Brain pericyte (primary cell): Measurements from ENCODE around the gene ATG101.

Experiments used
- DNase-seq: peaks from one replicate; pipeline ENCODE4 v3.0.0-alpha.2; 2012; ENCODE audit warnings: low read depth, low spot score

ATG101 gene

DNA sequence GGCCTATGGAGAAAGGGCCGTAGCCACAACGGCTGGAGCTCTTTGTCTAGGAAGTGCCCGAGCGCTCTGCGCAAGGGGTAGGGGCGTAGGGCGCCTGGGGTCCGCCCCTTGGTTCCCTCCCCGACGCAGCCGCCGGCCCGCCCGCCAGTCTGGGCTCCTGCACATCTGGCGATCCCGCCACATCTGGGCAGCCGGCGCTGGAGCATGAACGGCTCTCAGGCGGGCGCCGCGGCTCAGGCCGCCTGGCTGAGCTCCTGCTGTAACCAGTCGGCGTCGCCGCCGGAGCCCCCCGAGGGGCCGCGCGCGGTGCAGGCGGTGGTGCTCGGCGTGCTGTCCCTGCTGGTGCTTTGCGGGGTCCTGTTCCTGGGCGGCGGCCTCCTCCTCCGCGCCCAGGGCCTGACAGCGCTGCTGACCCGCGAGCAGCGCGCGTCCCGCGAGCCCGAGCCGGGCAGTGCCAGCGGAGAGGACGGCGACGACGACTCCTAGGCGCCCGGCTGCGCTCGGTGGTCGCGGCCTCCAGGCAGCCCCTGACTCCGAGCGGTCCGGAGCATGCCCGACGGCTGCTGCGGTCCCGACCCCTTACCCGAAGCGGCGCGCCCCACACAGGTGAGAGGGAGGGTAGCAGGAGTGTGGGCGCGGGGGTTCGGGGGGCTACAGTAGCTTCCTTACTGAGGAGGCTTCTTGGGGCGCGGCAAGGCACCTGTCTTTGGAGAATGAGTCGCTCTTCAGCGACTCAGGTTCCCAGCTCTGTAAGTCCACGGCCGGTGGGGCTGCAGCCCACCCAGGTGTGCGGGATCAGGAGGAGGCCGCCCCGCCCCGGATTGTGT lies 10.0 kb downstream of the ATG101 start, which contains the start of gene SMIM41:
Gene SMIM41, plus strand, starts transcription at position 129 of the 827 bp plus-strand sequence. Its CDS starts 76 bp downstream, at position 205.
- no peak for DNase-seq

DNA sequence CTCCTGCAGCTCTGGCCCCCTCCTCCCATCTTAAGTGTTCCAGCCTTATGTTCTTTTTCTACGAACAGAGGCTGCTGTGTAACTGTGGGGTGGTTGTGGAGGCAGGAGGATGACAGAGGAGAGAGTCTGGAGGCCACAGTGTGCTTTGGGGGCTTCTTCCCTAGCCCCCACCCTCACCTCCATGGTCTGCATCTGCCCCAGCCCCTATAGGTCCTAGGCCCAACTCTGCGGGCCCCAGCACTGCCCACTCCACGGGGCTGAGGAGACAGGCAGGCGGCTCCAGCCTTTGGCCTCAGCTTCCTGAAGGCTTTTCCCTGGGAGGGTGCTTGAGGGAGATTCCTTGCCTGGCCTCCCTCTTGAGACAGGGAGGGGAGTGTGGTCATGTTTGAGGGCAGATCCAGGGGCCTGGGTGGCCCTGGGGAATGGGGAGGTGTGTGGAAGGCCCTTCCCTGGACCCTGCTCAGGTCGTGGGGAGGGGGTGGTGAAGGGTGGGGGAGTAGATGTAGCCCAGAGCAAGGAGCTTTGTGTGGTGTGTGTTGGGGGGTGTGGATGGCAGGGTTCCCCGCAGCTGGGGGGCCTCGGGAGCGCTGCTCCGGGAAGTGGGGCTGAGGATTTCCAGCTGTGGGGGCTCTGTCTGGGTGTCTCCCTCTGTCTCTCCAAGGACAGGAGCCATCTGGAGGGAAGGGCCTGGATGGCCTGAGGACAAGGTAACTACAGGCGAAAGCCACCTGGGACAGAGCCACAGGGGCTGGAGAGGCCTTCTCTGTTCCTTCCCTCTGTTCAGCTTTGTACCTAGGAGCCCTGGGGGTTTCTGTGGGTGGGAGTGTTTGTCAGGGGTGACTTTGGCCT lies 10.8 kb downstream of the ATG101 start:
- DNase-seq = no peak

DNA sequence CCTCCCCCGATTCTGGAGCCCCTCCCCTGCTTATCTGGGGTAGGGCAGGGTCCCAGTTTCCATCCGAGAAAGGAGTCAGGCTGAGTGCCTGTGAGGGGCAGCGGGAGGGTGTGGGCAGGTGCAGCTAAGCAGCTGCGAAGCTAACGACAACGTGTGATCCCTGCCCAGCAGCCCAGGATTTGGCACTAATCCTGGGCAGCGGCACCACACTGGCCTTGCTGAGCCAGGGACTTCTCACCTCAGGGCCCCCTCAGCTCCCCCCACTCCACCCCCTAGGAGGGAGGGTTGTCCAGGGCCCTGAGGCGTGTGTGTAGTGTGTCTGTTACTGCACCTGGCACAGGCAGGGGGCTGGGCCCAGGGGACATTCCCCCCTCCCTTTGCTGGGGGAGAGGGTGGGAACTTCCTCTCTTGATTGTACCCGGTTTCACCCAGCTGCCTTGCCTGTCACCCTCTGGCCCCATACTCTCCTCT lies 11.5 kb downstream of the ATG101 start:
- DNase-seq = no peak

DNA sequence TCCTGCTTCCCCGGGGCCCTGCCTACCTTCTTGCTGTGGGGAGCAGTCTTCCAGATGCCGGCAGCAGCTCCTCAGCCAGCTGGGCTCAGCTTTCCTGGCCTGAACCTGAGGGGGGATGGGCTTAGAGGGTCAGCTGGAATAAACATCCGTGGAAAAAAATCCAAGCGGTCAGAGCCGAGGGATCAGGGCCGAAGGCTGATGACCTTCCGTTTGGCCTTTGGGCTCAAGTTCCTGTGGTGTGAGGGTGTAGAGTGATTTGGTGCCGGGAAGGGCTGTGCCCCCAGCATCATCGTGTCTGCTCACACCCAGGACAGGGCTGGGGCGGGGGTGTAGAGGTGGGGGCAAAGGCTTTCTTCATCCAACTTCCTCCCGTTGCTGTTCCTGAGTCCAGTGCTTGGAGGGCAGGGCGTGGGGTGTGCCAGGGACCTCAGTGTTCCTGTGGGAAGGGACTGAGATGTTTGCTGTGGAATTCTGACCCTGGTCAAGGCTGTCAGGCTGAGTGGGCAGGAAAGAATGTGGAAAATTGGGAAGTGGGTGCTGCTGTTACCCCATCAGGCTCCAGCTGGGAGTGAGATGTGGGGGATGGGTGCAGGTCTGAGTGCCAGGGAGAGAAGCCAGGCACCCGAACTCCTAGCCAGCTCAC lies 12.4 kb downstream of the ATG101 start:
- DNase-seq = no peak

DNA sequence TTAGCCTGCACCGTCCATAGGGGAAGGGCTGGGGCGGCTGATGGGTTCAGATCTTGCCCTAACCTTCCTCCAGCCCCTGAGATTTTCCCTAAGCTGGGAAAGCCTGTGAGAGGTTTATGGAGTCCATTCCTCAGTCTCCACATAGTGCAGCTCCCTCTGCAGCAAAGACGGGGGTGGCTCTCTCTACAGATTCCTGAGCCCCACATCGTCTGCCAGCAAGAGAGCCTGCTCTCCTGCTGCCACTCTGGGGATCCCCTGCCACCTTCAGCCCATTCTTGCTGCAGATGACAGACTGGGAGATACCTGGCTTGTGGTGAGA lies 12.8 kb downstream of the ATG101 start:
- DNase-seq = no peak

DNA sequence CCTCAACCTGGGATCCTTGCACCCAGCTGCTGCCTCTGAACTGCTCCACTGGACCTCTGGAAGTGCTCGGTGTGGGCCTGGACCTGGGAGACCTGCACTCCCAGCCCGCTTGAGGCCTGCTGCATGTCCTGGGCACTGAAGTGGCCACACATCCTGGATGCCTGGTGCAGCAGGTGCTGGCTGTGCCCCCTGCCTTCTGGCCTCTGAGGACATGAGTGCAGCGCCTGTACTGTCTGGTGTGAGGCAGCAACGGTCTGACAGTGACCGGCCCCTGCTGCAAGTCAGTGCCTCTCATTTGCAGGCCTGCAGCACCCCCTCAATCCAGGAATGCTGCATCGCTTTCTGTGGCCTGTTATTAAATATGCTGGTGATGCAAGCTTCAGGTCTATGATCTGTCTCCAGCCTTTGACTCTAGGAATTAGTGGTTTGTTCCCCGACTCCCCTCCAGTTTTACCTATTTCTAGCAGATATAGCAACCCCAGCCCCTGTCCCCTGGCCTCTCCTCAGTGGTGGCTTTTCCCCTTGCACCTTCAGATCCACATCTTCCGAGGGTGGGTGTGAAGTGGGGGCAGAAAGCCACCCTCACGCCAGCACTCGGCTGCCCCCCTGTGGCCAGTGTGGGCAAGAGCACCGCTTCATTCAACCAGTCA lies 13.3 kb downstream of the ATG101 start:
- DNase-seq = no peak

DNA sequence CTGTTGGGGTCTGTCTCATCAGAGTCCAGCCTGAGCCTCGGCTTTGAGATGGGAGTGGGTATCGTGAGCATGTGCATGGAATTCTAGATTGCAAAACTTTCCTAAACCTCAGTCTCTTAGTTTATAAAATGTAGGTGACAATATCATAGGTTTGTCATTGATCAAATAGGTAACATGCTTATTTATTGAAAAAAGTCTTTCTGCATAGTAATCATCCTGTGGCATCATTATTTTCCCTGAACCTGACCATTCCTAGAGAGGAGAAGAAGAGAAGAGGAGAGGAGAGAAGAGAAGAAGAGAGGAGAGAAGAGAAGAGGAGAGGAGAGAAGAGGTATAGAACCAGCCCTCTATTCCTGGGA lies 13.8 kb downstream of the ATG101 start:
- no peak for DNase-seq

DNA sequence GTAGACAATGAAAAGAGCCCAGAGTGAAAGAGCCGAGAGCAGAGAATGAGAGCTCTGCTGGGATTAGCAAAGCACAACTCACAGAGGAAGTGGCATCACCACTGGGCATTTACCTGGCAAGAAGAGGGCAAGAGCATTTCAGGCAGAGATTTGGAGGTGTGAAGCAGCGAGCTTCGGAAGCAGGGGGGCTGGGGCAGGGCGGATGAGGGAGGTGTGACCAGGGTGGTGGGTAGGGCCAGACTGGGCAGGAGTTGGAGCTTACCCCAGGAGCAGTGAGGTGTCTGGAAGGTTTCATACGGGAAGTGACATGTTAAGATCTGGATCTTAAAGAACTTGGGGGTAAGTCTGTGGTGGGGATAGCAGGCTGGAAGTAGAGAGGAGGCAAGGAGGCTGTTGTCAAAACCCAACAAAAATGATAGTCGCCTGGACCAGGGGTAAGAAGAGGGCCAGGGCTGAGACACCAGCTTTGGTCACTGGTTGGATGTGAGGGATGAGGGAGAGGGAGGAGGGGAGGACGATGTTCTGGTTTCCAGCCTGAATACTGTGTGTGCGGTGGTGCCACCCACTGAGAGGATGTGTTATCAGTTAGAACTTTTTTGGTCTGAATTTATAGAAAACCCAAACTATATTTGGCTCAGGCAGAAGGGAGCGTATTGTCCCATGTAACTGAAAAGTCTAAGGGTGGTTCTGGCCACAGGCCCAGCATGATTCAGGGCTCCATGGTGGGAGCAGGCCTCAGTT lies 14.9 kb downstream of the ATG101 start:
- DNase-seq = no peak

DNA sequence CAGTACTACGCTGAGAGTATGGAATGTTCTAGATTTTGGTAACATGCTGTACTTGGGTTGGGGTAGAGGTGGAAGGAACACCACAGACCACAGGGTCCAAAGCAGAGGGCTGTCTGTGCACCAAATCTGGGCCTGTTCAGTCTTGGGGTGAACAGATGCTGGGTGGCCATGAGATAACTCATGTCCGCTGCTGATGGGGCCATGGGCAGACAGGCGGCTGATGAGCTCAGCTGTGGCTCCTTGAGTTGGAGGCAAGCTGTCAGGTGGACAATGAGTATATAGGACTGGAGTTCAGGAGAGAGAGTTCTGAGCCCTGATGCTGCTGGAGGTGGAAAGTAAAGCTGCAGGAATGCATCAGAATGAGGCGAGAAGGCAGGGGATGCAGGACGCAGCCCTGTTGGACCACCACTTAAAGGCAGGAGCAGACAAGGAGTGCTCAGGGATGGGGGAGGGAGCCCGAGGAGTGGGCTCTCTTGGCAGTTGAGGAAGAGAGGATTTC lies 16.0 kb downstream of the ATG101 start:
- DNase-seq = no peak

DNA sequence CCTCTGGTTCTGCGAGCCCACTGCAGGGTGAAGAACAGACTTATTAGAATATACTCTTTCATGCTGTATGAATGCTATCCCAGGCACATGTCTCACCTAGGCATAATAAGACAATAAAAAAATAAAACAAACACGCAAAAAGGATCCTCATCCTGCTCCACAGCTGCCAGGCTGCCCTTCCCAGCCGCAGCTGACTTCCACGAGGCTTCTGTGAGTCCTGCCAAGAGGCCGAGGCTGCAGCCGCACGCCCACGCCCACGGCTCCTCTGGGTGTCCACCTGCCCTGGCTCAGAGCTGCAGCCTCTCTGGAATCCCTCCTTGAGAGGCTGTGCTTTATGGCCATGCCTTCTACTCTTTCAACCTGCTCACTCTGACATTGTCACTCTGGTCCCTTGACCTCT lies 16.6 kb downstream of the ATG101 start:
- no peak for DNase-seq

DNA sequence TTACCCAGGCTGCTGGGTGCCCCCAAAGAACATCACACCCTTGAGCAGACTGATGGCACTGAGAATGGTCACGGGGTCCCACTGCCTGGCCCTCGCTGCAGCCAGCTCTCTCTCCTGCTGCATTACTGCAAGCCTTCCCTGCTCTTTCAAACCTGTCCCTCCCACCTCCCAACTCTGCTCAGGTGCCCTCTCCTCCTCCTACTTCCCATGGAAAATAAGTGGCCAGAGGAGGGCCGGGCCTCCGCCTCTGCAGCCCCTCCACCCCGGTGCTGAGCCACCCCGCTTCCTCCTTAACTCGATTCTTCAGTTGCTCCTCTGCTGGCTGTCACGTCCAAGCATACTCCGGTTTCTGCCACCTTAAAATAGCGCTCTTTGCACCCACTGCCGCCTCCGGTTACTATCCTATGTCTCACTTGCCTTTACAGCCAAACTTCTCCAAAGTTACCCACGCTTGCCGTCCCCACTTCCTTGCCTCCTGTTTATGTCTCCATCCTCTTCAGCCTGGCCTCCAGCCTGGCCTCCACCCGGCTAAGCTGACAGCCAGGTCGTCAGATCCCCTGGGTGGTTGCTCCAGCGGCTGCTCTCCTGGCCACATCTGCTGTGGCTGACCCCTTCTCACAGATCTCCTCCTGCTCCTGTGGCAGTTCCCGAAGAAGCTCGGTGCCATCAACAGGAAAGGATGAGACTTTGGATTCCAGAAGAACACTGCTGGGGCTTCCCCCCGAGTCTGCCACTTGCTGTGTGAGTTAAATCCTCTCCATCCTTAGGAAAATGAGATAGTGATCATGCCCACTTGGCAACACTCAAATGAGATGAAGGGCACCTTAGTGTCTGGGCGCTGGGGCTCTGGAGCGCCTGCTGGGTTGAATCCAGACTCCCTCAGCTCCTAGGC lies 17.4 kb downstream of the ATG101 start:
- DNase-seq = no peak

DNA sequence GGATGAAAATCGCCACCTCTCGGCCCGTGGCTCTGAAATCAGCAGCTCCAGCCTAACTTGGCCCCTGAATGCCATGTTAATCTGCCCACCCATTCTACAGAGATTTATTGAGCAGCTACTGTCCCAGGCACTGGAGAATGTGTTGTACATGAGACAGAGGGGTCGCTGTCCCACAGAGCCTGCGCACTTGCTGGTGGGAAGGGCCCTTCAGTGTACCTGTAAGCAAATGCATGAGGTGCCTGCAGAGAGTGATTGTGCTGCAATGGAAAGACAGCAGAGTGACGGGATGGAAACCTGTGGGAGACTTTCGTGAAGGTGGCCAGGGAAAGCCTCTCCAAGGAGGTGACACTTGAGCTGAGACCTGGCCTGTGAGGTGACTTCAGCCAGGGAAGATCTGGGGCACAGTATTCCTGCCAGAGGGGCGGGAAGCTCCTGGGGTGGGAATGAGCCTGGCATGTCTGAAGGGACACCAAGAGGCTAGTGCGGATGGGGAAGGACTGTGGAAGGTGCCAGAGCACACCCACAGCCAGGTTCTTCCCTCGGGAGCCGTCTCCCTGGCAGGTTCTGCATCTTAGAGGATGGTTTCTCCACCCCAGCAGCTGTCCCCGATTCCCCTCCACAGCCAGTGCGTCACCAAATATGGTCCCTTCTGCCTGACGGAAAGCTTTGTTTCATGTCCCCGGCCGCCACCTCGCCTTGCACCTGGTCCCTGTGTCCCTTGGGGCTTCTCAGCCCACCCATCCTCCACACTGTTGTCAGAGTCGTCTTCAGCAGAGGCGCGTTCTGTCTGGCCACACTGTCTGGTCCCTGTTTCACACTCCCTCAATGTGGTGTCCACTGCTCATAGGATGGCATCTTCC lies 18.4 kb downstream of the ATG101 start:
- DNase-seq = no peak

DNA sequence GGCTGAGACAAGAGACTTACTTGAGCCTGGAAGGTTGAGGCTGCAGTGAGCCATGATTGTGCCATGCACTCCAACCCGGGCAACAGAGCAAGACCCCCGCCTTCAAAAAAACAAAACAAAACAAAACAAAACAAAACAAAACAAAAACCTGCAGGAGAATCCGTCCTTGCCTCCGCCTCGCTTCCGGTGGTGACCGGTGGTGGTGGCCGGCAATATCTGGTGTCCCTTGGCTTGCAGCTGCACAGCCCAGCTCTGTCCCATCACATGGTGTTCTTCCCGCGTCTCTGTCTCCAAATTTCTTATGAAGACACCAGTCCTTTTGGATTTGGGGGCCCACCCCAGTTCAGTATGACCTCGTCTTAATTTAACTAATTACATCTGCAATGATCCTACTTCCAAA lies 19.7 kb downstream of the ATG101 start:
- DNase-seq = no peak

DNA sequence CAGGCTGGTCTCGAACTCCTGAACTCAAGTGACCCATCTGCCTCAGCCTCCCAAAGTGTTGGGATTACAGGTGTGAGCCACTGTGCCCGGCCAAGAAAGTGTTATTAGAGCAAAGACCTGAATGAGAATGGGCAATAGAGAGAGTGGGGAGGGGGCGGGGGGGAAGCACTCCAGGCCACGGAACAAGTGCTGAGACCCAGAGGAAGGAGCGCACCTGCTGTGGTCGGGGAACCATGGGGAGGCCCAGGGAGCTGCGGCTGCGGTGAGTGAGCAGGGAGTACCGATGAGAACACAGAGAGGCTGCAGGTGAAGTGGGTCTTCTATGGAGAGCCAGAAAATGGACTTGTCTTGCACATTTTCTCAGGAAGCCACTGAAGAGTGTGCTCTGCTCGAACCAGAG lies 20.5 kb downstream of the ATG101 start:
- DNase-seq = no peak

DNA sequence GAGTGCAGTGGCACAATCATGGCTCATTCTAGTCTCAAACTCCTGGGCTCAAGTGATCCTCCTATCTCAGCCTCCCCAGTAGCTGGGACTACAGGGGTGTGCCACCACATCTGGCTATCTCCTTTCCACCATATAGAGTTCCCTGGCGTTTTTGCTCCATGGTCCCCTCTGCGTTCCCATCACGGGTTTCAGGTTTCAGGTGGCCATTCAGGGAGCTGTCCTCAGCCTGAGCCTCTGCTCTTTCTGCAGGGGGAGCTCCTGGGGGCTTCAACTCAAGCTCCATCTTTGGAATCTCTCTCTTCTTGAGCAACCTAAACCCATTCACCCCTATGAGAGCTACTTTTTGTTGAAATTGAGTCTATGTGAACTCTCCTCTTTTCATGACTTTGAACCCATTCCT lies 21.3 kb downstream of the ATG101 start:
- no peak for DNase-seq

DNA sequence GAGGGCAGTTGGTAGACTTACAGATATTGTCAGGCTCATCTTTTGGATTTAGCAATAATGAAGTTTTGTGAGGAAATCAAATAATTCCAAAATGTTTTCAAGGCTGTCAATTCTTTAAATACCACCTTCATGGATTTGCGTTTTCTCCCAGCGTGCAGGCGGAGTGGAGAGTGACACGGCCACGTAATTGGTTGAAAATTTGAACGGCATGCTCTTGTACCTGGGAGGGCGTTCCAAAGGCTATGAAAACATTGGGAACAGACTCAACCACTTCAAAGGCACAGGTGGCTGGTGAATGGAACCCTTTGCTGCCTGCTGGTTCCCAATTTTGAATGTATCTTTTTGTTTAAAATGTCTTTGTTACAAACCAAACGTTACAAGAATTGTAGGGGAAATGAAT lies 22.1 kb downstream of the ATG101 start:
- no peak for DNase-seq

DNA sequence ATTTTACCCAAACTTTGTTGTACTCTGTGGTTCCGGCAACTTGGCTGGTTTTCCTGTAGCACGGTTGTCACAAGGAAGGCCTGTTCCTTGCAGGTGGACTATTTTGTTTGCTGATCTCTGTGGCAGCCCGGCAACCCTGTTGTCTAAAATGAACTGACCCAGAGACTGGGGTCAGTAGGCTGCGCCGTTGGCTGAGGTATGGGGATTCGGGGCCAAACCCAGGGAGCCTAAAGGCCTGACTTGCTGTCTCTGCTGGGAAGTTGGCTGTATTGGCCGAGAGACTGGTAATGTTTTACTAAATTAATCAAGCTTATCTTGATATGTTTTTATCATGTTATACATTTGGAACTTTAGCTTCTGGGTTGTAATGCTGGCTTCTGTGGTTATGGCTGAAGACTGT lies 23.6 kb downstream of the ATG101 start:
- DNase-seq = no peak

DNA sequence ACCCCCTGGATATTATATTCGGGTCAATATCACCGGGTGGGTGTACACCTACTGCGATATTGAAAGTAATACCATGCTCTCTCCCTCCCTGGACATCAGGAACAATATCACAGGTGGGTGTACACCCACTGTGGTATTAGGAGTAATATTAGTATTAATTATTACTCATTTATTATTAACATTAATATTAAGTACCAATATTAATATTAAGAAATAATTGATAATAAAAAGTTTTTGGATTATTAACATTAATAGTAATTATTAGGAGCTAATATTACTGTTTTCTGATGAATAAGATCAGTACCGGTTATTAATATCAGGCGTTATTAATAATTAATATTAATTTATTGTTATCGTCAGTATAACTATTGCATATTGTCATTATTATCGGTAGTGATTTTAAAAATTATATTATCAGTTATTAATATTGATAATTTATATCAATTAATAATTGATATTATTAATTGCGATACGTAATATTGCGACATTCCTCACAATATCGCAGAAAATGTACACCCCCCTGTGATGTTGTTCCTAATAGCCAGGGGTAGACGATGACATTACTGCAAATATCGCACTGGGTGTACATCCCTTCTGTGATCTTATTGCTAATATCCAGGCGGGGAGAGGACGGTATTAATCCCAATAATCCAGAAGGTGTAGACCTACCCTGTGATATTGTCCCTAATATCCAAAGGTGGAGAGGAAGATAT lies 26.7 kb downstream of the ATG101 start:
- no peak for DNase-seq
